GM19455 (cell line): ENCODE results near the gene DCAF7.
A peak's percentile ranks its signal among the peaks of the same experiment; 100 is the strongest.

Source experiments
- ATAC-seq: cut with Tn5 transposase; IDR thresholded peaks from one replicate; pipeline ENCODE4 v1.9.1; 2021; ENCODE audit not compliant: unreplicated experiment

Gene DCAF7, protein sequence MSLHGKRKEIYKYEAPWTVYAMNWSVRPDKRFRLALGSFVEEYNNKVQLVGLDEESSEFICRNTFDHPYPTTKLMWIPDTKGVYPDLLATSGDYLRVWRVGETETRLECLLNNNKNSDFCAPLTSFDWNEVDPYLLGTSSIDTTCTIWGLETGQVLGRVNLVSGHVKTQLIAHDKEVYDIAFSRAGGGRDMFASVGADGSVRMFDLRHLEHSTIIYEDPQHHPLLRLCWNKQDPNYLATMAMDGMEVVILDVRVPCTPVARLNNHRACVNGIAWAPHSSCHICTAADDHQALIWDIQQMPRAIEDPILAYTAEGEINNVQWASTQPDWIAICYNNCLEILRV

DNA sequence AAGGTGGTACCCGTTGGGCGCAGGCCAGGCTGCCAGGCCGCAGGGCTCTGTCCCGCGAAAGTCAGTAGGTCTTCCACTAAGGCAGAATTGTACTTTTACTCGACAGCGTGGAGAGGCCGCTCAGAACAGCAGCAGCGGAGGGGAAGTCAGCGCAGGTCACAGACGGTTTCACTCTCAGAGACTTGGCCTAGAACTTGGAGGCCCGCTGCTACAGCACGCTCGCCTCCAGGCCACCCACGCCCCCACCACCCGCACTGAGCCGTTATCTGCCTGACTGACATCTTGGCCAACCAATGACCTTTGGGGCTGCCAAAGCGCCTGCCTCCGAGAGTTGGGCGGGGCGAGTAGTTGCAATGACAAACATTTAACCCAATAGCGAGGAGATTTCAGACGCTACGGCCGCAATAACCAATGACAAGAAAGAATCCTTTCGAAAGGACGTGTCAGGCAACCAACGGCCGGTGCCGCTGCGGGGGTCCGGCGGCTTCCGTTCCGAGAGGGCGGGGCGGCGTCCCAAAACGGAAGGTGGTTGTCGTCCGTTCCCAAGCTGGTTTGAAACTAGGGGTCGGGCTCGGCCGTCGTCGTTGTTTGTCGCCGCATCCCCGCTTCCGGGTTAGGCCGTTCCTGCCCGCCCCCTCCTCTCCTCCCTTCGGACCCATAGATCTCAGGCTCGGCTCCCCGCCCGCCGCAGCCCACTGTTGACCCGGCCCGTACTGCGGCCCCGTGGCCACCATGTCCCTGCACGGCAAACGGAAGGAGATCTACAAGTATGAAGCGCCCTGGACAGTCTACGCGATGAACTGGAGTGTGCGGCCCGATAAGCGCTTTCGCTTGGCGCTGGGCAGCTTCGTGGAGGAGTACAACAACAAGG lies at the start of gene DCAF7:
DCAF7 (plus strand) TSS at position 532 of the 871 bp plus-strand sequence; CDS start at position 733, 201 bp downstream.
- ATAC-seq, result peak; percentile 91

DNA sequence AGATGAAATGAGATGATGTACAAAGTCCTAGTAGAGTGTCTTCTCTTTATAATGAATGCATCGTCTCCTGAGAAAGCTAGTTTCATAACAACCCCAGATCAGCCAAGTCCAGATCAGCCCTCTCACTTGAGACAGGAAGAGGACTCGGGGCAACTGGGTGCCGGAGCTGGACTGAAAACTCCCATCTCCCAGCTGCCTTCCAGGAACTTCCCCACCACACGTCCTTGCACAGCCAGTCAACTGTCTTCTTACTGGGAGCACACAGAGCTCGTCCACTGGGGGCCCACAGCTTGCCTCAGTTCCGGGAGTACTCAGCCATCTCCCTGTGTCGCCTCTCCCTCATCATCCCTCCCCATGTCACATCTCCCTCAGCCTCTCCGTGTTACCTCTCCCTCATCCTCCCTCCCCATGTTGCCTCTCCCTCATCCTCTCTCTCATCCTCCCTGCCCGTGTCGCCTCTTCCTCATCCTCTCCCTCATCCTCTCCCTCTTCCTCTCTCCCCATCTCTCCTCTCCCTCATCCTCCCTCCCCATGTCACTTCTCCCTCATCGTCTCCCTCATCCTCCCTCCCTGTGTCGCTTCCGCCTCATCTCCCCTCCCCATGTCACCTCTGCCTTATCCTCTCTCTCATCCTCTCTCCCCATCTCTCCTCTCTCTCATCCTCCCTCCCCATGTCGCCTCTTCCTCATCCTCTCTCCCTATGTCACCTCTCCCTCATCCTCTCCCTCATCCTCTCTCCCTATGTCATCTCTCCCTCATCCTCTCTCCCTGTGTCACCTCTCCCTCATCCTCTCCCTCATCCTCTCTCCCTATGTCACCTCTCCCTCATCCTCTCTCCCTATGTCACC lies 49.5 kb upstream of the DCAF7 start:
- no peak for ATAC-seq

DNA sequence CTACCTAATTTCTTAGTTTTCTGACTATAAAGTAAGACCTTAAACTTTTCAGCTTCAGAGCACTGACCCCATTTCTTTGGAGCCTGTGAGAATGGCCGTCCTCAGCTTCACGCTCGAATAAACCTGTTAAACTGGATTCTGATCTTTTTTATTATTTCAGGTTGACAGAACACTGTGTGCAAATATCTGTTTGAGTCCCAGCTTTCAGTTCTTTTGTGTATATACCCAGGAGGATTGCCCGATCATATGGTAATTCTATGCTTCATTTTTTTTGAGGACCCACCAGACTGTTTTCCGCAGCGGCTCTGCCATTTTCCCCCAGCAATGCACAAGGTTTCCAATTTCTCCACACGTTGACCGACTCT lies 47.0 kb upstream of the DCAF7 start:
- no peak for ATAC-seq

DNA sequence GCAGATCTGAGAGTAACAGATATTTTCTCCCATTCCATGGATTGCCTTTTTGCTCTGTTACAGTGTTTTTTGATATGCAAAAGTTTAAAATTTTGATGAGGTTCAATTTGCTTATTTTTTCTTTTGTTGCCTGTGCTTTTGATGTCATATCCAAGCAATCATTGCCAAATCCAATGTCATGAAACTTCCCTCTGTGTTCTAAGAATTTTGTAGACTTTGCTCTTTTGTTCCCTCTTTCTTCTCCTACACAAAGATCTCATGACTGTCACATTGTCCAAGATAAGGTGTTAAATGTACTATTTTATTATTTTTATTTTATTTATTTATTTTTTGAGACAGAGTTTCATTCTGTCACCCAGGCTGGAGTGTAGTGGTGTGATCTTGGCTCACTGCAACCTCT lies 46.0 kb upstream of the DCAF7 start:
- no peak for ATAC-seq

DNA sequence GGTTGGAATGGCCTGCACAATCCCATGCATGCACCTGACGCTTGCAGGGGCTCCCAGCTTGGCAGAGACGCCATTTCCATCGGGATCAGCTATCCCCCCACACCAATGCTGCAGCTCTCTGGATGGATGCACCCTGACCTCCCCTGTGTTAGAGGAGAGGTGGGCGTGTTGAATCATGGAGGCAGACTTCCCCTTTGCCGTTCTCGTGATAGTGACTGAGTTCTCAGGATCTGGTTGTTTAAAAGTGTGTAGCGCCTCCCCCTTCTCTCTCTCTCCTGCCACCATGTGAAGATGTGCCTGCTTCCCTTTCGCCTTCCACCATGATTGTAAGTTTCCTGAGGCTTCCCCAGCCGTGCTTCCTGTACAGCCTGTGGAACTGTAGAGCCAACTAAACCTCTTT lies 44.9 kb upstream of the DCAF7 start:
- ATAC-seq, result no peak

DNA sequence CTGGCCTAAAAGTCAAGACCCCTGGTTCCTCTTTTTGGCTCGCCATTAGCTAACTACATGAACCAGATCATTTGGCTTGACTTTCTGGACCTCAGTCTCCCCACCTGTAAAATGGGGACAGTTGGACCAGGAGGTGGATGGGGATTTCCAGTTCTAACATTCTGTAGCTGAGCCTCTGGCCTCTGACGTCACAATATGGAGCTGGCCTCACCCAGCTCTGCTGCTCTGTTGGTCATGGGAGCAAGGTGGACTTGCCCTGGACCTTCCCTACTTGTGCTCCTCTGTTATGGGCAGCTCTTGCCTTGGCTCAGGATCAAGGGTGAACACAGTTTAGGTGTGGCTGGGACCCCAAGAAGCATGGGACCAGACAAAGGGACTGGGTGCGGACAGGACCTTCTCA lies 43.6 kb upstream of the DCAF7 start:
- no peak for ATAC-seq

DNA sequence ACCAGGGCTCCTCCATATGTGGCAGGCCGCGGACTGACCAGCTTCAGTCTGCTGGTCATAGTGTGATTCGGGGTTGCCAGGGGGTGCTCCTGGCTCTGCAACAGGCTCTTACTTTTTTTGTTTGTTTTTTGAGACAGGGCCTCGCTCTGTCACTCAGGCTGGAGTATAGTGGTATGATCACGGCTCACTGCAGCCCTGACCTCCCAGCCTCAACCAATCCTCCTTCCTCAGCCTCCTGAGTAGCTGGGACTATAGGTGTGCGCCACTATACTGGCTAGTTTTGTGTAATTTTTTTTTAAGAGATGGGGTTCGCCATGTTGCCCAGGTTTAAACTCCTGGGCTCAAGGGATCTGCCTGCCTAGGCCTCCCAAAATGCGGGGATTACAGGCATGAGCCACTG lies 38.9 kb upstream of the DCAF7 start:
- ATAC-seq, result no peak

DNA sequence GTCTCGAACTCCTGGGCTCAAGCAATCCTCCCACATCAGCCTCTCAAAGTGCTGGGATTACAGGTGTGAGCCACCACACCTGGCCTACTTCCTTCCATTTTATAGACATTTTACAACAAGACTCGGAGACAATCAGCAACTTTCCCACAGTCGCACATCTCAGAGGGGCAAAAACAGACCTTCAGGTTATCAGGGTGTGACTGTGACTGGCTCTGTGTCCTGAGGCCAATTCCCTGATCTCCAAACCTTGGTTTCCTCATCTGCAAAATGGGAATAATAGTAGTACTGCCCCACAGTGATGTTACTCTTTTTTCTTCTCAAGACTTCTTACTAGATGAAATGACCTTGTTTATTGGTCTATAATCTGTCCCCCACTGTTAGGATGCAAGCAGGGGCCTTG lies 37.9 kb upstream of the DCAF7 start:
- ATAC-seq, result no peak

DNA sequence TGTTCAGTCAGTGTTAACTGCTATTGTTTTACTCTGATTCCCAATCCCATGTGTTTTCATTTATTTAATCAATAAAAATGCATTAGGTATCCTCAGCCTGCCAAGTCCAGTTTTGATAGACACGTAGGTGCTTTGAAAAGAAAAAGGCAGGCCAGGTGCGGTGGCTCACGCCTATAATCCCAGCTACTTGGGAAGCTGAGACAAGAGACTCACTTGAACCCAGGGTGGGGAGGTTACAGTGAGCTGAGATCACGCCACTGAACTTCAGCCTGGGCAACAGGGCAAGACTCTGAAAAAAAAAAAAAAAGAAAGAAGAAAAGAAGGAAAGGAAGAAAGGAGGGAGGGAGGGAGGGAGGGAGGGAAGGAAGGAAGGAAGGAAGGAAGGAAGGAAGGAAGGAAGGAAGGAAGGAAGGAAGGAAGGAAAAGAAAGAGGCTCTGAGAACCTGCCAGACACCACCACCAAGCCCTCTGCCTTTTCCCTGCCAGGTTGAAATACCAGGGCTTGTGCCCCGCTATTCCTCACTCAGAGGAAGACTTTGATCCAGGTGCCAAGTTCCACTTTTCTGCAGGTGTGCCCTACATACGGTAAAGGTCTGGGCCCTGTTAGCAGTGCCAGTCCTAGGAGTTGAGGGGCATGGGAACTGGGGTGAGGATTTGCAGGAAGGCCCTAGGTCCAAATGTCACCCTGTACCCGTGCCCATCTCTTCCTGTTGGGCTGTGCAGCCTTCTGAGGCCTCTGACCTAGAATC lies 37.2 kb upstream of the DCAF7 start:
- ATAC-seq, result no peak

DNA sequence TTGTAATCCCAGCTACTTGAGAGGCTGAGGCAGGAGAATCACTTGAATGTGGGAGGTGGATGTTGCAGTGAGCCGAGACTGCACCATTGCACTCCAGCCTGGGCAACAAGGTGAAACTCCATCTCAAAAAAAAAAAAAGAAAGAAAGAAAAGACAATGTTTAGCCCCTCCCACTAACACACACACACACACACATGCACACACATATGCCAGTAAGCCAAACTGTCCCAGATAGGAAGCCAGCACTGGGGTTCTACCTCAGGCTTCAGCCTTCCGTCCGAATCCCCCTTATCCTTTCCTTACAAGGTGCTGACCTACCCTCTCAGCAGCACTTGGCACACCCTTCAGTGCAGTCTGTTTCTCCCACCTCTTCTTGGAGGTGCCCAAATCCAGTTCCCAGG lies 35.8 kb upstream of the DCAF7 start:
- ATAC-seq, result no peak

DNA sequence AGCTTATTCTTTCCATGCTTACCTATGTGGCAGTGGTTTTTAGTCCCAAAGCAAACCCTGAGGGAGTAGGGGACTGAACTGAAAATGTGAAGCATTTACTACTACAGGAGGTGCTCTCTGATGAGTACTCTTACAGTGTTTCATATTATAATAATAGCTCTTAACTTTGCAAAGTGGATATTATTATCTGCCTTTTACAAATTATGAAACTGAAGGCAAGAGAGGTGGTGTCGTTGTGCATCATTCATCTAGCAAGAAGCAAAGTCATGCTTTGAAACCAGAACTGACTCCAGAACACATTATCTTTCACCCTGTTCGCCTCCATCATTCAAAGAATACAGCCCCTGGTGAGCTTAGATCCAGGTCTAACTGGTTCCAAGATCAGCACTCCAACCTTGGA lies 35.3 kb upstream of the DCAF7 start:
- ATAC-seq, result no peak

DNA sequence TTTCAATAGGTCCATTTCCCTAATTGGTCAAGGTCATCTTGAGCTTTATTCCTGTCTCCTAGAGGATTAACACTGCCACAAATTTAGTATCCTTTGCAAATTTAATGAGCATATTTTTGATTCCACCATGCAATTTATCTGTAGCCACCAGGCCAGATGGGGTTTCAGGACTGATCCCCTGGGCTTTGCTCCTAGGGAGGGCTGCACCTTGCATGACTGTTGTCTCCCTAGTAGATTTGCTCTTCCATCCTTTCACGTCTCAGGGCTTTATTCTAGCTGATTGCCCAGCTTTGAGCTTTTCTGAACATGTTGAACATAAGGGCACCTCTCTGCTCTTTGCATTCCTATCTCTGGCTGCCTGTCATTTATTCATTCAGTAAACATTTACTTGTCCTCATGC lies 34.9 kb upstream of the DCAF7 start:
- ATAC-seq, result no peak

DNA sequence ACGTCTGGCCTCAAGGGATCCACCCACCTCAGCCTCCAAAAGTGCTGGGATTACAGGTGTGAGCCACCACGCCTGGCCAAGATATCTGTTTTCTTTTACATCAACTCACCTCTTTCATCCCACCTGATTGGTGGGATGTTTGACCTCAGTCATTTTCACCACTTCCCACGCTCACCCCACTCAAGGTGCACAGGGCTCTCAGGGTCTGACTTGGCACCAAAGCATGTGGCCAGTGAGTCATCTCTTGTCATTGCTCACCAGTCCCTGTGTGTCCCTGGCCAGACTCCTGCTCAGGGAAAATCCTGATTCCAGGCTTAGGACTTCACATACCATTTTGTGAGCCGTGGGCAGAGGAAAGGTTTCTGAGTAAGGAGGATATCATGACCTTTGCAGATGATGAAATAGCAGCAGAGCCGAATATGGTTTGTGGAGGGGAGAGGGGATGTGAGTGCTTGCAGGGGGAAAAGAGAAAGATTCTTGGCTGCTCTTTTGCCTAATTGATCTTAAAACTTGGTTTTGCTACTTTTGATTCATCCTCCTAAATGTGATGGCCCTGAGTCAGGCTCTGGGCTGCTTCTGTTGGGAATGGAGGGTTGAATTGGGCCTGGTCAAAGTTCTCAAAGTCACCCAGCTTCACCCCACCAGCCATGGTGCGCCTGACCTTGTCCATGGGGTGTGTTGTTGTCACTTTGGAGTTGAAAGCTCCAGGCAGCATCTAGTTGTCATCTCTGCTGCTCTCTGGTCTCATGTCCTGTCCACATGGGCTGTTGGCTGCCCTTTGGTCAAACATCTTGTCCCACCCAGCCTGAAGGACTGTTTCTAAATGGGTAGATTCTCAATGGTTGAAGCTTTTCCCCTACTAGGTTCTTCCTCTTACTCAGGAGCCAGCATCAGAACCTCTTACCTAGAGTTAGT lies 33.1 kb upstream of the DCAF7 start:
- no peak for ATAC-seq

DNA sequence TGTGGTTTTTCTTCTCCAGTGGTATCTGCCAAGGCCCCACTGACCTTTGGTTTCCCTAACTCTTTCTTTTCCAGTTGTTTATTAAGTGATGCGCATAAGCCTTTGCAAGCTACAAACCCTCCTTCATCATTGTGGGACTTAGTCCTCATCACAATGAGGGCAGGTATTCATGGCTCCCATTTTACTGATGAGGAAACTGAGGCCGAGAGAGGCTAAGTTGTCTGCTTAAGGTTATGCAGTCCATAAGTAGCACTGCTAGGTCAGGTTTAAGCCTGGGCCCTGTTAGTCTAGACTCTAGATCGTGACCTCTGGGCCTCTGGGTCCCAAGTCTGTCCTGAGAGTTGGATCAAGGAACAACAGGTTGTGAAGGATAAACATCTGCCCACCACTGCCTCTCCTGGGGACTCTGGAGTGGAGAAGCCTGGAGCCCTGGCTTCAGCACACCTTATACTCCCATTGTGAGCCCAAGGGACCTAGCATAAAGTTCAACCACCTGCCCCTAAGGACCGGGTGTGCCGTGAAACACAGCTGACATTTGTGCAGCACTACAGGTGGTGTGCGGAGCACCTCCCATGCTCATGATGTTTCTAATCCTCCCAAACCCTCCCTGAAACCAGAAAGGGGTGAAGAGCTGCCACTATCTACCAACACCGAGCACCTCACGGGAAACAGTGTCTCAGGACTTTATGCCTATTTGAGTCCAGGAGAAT lies 32.3 kb upstream of the DCAF7 start:
- ATAC-seq, result no peak

DNA sequence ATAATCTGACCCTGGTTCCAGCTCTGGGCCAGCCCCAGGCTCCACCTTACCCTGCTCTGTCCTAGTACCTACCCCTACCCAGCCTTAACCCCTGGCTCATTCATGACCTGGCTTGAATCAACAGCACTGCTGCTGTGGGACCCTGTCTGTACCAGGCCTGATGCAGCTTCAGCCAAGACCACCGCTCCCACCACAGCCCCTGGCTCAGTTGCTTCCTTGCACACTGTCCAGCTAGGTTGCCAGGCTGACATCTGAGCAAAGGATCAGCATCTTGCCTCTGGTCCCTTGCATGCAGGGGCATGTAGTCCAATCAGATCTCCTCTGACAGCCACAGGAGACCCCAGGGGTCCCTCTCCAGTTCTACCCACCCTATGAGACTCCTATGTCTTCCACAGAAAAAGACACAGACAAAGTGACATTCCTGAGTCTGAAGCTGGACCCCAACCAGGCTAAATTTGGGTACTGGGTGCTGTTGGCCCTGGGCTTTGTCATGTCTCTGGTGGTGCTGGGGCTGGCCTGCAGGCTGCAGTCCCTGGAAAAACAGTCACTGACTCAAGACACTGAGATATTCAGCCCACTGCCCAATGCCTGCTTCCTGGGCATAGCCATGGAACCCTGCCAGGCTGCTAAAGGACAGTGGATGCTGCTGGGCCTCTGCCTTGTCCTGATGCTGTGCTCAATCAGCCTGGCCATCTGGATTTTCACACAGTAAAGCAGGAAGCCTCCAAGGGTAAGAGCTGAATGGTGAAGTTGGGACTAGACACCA lies 31.0 kb upstream of the DCAF7 start:
- no peak for ATAC-seq

DNA sequence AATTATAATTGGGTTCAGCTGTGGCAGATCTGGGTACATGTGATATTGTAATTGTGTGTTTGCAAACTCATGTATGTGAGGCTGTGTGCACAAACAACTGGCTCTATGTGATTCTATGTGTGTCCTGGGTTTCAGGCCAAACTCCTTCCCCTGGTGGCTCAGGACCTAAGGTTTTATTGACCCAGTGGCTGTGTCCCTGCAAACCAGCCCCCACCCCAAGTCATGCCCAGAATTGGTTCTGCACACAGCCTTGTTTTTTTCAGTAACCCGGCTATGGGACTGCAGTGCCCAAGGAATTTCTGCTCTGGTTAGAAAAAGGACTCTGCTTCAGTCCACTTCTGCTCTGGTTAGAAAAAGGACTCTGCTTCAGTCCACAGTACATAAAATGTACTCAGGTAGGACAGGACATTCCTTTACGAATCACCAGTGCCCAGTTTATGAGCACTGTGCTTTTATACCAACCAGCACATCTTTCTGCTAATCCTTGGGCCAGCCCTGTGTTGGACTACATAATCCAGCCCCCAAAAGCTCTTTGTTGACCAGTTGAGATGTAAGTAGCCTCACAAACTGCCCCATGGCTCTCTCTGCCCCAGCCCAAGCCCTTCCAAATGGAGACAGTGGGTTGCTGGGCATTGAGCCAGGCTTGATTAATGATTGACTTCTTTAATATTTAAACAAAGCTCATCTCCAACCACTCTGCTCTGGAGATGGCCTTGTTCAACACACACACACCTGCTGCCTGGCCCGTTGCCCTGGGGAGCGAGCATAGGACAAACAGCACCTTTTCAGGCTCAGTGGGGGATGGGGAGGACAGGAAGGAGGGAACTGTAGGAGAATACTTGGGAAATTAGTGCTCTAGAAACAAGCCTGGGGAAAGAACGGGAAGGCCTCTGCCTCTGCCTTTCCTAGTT lies 30.1 kb upstream of the DCAF7 start:
- no peak for ATAC-seq

DNA sequence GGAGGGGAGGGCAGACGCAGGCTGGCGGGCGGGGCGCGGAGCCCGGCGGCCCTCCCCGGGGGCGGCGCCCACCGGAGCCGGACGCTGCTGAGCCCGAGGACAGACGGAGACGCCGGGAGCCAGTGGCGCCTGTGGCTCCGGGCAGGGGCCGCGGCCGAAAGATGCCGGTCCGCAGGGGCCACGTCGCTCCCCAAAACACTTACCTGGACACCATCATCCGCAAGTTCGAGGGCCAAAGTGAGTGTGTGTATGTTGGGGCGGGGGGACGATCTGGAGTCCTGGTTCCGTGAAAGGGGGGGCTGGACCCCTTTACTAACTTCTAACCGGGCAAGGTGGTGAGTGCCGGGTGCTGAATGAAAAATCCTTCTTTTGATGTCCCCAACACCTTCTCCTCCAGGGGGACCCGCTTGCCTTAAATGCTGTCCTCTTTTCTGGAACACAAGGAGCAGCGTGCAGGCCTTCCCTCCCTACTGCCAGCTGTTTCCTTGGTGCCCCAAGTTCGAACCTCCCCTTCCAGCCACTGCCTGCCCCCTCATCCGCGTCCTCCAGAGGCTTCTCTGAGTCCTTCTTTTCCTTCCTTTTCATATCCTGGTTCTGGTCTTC lies 26.9 kb upstream of the DCAF7 start, which contains the start of gene KCNH6:
KCNH6 (plus strand) TSS at position 106 of the 603 bp plus-strand sequence; CDS start at position 162, 56 bp downstream.
- no peak for ATAC-seq
